Left ventricle myocardium inferior (tissue), 1 donor: ENCODE measurements around the gene SUFU. TPM values are rescaled to one million over a fixed set of nuclear protein-coding genes. Genes with fewer than 3 reads are reported as not detected.

Experiments
- DNase-seq: peaks from one replicate; pipeline ENCODE4 v3.0.0-alpha.2; 2020
- H3K27ac ChIP-seq: fragments of 200-600 bp; replicated peaks from 2 replicates; pipeline ENCODE4 v1.8.0; 2021
- H3K27me3 ChIP-seq: fragments of 200-600 bp; 2 replicates; pipeline ENCODE4 v1.8.0; 2021; ENCODE audit warnings: low read depth
- H3K36me3 ChIP-seq: fragments of 200-600 bp; 2 replicates; pipeline ENCODE4 v1.8.0; 2021
- H3K4me1 ChIP-seq: fragments of 200-600 bp; 2 replicates; pipeline ENCODE4 v1.8.0; 2021
- H3K4me3 ChIP-seq: fragments of 200-600 bp; 2 replicates; pipeline ENCODE4 v1.8.0; 2021; ENCODE audit warnings: mild to moderate bottlenecking, moderate library complexity
- H3K9me3 ChIP-seq: fragments of 200-600 bp; replicated peaks from 2 replicates; pipeline ENCODE4 v1.8.0; 2021
- intact Hi-C: fragments of 100-400 bp; cut with micrococcal nuclease; formaldehyde crosslinking; loops from one replicate; pipeline ENCODE4 v1.11.0; 2022
- total RNA-seq: library from RNA; stranded (reverse); fragmentation: NEBNext Ultra II Directional; extraction: Animal tissue kit (Norgen Biotek cat#: 25700); gene quantifications from one replicate; pipeline ENCODE4 v1.2.1, GENCODE V29; 2021
- TF ChIP-seq, protein P1 (sequence below): fragments of 200-600 bp; IDR thresholded peaks from 2 replicates; pipeline ENCODE4 v1.8.0; 2021; ENCODE audit warnings: antibody characterized with exemption, mild to moderate bottlenecking, borderline replicate concordance
- donor health status: DM: no; HTN: yes; CAD: no; lungs with severe emphysema.

SUFU gene
- total RNA-seq, 1 donor from 2014 or later, result 7.9 TPM

DNA sequence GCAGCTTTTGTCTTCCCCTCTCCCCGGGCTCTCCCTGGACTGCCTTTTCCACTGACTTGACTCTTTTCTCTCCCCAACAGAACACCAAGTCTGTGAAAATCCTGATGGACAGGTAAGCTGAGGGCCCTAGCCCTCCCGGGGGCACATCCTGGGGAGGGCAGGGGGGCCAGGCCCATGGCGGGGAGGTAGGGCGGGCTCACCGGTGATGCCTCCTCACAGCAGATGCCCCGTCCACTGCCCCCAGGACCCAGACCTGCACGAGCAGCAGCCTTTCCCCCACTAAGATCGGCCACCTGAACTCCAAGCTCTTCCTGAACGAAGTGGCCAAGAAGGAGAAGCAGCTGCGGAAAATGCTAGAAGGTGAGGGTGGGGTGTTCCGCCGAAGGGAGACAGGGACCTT lies 152.3 kb downstream of the SUFU start:
- intact Hi-C loops, result no loop called here
- Histone ChIP-seq H3K27me3 (no peaks in the 10 kb centered on the region), H3K27ac (no peak overlapping the region), H3K4me3 (no peak overlapping the region), H3K9me3 (no peaks in the 10 kb centered on the region), H3K4me1 (peaks cover 84% of the 10 kb centered on the region), H3K36me3 (peaks cover 58% of the 10 kb centered on the region)
- no peak for DNase-seq
- TF ChIP-seq, protein P1, sequence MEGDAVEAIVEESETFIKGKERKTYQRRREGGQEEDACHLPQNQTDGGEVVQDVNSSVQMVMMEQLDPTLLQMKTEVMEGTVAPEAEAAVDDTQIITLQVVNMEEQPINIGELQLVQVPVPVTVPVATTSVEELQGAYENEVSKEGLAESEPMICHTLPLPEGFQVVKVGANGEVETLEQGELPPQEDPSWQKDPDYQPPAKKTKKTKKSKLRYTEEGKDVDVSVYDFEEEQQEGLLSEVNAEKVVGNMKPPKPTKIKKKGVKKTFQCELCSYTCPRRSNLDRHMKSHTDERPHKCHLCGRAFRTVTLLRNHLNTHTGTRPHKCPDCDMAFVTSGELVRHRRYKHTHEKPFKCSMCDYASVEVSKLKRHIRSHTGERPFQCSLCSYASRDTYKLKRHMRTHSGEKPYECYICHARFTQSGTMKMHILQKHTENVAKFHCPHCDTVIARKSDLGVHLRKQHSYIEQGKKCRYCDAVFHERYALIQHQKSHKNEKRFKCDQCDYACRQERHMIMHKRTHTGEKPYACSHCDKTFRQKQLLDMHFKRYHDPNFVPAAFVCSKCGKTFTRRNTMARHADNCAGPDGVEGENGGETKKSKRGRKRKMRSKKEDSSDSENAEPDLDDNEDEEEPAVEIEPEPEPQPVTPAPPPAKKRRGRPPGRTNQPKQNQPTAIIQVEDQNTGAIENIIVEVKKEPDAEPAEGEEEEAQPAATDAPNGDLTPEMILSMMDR, result no peak

DNA sequence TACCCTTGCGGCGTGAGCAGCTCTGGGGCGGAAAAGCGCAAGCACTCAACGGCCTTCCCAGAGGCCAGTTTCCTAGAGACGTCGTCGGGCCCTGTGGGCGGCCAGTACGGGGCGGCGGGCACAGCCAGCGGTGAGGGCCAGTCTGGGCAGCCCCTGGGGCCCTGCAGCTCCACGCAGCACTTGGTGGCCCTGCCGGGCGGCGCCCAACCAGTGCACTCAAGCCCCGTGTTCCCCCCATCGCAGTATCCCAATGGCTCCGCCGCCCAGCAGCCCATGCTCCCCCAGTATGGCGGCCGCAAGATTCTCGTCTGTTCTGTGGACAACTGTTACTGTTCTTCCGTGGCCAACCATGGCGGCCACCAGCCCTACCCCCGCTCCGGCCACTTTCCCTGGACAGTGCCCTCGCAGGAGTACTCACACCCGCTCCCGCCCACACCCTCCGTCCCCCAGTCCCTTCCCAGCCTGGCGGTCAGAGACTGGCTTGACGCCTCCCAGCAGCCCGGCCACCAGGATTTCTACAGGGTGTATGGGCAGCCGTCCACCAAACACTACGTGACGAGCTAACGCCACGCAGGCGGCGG lies 153.1 kb downstream of the SUFU start:
- Histone ChIP-seq H3K27ac (peak overlapping the region; percentile 71), H3K4me1 (peaks cover 84% of the 10 kb centered on the region), H3K4me3 (no peak overlapping the region), H3K27me3 (no peaks in the 10 kb centered on the region), H3K9me3 (no peaks in the 10 kb centered on the region), H3K36me3 (peaks cover 58% of the 10 kb centered on the region)
- TF ChIP-seq, protein P1, result no peak
- no peak for DNase-seq
- intact Hi-C loops, result no loop called here

DNA sequence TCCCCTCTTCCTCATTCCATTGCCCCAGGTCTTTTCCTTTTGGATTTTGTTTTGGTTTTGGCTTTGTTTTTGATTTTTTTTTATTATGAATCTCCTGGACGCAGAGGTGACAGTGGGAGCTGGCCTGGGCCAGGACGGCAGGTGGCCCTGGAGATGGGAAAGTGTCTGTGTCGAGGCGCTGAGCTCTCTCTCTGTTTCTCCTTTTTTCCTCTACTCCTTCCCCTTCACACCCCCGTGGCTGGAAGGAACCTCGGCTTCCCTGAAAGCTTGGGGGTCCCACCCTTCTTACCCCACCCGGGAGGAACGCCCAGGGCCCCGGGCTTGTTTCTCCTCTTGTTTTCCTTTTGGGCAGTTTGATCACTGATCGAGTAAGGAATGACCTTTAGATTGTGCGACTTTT lies 153.7 kb downstream of the SUFU start:
- intact Hi-C loops, result no loop called here
- Histone ChIP-seq H3K4me3 (no peak overlapping the region), H3K27ac (peak overlapping the region; percentile 71), H3K4me1 (peaks cover 79% of the 10 kb centered on the region), H3K27me3 (no peaks in the 10 kb centered on the region), H3K9me3 (no peaks in the 10 kb centered on the region), H3K36me3 (peaks cover 58% of the 10 kb centered on the region)
- TF ChIP-seq, protein P1, result no peak
- no peak for DNase-seq

DNA sequence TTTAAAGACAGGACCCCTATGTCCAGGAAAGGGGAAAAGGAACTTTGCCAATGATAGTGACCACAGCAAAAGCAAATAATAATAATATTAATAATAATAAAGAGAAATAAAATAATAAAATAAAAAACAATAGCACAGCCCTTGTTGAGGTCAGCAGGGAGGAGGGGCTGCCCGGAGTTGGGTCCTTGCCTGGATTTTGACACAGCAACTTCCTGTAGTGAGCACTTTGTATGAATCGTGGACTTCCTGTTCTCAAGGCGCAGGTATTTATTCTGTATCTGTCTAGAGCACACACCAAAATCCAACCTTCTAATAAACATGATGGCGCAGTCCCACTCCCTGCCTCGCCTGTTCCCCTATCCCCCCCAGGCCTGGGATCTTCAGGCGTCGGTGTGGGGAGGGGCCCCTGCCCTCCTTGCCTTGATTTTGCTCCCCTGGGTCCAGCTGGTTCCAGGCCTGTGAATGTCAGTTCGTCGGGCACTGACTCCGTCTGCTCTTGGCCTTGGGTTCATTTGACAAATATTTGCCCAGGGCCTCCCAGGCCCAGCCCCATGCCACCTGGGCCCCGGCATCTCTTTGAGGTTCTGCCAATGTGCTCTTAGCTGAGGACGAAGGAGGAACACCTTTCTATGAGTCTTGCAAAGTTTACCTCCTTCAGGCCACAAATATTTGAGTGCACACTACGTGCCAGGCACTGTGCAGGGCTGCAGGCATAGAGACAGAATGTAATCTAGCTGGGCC lies 154.4 kb downstream of the SUFU start:
- peaks cover 72% of the 10 kb centered on the region for H3K4me1 ChIP-seq
- TF ChIP-seq, protein P1, result no peak
- peak overlapping the region; percentile 71 for H3K27ac ChIP-seq
- no peak overlapping the region for H3K4me3 ChIP-seq
- DNase-seq, result no peak
- peaks cover 53% of the 10 kb centered on the region for H3K36me3 ChIP-seq
- no peaks in the 10 kb centered on the region for H3K9me3 ChIP-seq
- H3K27me3 ChIP-seq, result no peaks in the 10 kb centered on the region
- intact Hi-C loops, result no loop called here

DNA sequence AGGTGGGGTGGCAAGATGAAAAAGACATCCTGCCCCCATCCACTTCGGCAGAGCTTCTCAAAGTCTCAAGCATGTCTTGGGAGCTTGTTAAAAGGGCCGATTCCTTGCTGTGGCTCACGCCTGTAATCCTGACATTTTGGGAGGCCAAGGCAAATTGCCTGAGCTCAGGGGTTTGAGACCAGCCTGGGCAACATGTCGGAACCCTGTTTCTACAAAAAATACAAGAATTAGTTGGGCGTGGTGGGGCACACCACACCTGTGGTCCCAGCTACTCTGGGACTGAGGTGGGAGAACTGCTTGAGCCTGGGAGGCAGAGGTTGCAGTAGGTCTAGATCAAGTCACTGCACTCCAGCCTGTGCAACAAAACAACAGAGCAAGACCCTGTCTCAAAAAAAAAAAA lies 155.0 kb downstream of the SUFU start:
- TF ChIP-seq, protein P1, result no peak
- peaks cover 47% of the 10 kb centered on the region for H3K36me3 ChIP-seq
- no peak overlapping the region for H3K4me3 ChIP-seq
- no peaks in the 10 kb centered on the region for H3K27me3 ChIP-seq
- intact Hi-C loops, result no loop called here
- H3K9me3 ChIP-seq, result no peaks in the 10 kb centered on the region
- H3K27ac ChIP-seq, result peak overlapping the region; percentile 71
- H3K4me1 ChIP-seq, result peaks cover 66% of the 10 kb centered on the region
- DNase-seq, result no peak
